ENCODE results near the gene ZSWIM4.

DNA sequence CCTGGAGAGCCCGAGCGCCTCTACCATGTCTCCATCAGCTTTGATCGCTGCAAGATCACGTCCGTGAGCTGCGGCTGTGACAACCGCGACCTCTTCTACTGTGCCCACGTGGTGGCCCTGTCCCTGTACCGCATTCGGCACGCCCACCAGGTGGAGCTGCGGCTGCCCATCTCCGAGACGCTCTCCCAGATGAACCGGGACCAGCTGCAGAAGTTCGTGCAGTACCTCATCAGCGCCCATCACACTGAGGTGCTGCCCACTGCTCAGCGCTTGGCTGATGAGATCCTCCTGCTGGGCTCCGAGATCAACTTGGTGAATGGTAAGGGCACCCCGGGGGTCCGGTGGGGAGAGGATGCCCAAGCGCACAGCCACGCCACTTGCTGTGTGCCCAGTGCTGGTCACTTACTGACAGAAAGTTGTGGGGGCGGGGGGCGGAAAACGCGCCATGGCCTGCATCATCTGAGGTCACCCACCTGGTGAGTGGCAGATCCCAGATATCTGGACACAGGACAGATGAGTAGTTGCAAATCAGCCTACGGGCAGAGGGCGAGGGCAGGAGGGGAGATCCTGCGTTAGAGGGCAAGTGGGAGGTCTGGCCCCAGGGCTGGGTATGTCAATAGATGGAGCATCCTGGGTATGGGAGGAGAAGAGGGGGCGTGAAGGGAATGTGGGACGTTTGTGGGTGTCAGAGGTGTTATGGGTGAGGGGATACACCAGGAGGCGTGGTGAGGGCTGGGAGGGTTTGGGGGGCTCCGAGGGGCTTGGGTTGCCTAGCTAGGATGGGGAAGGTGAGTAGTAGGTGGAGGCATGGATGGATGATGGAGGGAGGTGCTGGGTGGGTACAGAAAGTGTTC lies 9.8 kb downstream of the ZSWIM4 start:
- no peak for TF ChIP-seq EZH2 (IDR thresholded peaks at IDR 0.05; ENCODE audit: low read depth, unreplicated experiment)
- TF ChIP-seq, protein P1, sequence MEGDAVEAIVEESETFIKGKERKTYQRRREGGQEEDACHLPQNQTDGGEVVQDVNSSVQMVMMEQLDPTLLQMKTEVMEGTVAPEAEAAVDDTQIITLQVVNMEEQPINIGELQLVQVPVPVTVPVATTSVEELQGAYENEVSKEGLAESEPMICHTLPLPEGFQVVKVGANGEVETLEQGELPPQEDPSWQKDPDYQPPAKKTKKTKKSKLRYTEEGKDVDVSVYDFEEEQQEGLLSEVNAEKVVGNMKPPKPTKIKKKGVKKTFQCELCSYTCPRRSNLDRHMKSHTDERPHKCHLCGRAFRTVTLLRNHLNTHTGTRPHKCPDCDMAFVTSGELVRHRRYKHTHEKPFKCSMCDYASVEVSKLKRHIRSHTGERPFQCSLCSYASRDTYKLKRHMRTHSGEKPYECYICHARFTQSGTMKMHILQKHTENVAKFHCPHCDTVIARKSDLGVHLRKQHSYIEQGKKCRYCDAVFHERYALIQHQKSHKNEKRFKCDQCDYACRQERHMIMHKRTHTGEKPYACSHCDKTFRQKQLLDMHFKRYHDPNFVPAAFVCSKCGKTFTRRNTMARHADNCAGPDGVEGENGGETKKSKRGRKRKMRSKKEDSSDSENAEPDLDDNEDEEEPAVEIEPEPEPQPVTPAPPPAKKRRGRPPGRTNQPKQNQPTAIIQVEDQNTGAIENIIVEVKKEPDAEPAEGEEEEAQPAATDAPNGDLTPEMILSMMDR (conservative IDR thresholded peaks at IDR 0.05; ENCODE audit: low read depth in 2 of 2) = peak; percentile 68 to 91
- TF ChIP-seq, protein P2, sequence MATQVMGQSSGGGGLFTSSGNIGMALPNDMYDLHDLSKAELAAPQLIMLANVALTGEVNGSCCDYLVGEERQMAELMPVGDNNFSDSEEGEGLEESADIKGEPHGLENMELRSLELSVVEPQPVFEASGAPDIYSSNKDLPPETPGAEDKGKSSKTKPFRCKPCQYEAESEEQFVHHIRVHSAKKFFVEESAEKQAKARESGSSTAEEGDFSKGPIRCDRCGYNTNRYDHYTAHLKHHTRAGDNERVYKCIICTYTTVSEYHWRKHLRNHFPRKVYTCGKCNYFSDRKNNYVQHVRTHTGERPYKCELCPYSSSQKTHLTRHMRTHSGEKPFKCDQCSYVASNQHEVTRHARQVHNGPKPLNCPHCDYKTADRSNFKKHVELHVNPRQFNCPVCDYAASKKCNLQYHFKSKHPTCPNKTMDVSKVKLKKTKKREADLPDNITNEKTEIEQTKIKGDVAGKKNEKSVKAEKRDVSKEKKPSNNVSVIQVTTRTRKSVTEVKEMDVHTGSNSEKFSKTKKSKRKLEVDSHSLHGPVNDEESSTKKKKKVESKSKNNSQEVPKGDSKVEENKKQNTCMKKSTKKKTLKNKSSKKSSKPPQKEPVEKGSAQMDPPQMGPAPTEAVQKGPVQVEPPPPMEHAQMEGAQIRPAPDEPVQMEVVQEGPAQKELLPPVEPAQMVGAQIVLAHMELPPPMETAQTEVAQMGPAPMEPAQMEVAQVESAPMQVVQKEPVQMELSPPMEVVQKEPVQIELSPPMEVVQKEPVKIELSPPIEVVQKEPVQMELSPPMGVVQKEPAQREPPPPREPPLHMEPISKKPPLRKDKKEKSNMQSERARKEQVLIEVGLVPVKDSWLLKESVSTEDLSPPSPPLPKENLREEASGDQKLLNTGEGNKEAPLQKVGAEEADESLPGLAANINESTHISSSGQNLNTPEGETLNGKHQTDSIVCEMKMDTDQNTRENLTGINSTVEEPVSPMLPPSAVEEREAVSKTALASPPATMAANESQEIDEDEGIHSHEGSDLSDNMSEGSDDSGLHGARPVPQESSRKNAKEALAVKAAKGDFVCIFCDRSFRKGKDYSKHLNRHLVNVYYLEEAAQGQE (IDR thresholded peaks at IDR 0.05; ENCODE audit: unreplicated experiment) = no peak
- TF ChIP-seq CREB1 (CRISPR knock-in tag; IDR thresholded peaks at IDR 0.05; ENCODE audit: low read depth) = no peak
- 0 out of 2 replicates have a peak, but pooled peaks have one; percentile 28 for TF ChIP-seq POLR2AphosphoS5 (IDR thresholded peaks at IDR 0.05; ENCODE audit: low read depth)
- TF ChIP-seq JUNB (IDR thresholded peaks at IDR 0.05; ENCODE audit: unreplicated experiment) = no peak
- TF ChIP-seq EZH2phosphoT487 (IDR thresholded peaks at IDR 0.05; ENCODE audit: unreplicated experiment) = no peak
- no peak for TF ChIP-seq NANOG (IDR thresholded peaks at IDR 0.05; ENCODE audit: borderline replicate concordance)
- no peak for TF ChIP-seq ZNF331 (CRISPR knock-in tag; IDR thresholded peaks at IDR 0.05; ENCODE audit: low read depth)
- TF ChIP-seq, protein P3, sequence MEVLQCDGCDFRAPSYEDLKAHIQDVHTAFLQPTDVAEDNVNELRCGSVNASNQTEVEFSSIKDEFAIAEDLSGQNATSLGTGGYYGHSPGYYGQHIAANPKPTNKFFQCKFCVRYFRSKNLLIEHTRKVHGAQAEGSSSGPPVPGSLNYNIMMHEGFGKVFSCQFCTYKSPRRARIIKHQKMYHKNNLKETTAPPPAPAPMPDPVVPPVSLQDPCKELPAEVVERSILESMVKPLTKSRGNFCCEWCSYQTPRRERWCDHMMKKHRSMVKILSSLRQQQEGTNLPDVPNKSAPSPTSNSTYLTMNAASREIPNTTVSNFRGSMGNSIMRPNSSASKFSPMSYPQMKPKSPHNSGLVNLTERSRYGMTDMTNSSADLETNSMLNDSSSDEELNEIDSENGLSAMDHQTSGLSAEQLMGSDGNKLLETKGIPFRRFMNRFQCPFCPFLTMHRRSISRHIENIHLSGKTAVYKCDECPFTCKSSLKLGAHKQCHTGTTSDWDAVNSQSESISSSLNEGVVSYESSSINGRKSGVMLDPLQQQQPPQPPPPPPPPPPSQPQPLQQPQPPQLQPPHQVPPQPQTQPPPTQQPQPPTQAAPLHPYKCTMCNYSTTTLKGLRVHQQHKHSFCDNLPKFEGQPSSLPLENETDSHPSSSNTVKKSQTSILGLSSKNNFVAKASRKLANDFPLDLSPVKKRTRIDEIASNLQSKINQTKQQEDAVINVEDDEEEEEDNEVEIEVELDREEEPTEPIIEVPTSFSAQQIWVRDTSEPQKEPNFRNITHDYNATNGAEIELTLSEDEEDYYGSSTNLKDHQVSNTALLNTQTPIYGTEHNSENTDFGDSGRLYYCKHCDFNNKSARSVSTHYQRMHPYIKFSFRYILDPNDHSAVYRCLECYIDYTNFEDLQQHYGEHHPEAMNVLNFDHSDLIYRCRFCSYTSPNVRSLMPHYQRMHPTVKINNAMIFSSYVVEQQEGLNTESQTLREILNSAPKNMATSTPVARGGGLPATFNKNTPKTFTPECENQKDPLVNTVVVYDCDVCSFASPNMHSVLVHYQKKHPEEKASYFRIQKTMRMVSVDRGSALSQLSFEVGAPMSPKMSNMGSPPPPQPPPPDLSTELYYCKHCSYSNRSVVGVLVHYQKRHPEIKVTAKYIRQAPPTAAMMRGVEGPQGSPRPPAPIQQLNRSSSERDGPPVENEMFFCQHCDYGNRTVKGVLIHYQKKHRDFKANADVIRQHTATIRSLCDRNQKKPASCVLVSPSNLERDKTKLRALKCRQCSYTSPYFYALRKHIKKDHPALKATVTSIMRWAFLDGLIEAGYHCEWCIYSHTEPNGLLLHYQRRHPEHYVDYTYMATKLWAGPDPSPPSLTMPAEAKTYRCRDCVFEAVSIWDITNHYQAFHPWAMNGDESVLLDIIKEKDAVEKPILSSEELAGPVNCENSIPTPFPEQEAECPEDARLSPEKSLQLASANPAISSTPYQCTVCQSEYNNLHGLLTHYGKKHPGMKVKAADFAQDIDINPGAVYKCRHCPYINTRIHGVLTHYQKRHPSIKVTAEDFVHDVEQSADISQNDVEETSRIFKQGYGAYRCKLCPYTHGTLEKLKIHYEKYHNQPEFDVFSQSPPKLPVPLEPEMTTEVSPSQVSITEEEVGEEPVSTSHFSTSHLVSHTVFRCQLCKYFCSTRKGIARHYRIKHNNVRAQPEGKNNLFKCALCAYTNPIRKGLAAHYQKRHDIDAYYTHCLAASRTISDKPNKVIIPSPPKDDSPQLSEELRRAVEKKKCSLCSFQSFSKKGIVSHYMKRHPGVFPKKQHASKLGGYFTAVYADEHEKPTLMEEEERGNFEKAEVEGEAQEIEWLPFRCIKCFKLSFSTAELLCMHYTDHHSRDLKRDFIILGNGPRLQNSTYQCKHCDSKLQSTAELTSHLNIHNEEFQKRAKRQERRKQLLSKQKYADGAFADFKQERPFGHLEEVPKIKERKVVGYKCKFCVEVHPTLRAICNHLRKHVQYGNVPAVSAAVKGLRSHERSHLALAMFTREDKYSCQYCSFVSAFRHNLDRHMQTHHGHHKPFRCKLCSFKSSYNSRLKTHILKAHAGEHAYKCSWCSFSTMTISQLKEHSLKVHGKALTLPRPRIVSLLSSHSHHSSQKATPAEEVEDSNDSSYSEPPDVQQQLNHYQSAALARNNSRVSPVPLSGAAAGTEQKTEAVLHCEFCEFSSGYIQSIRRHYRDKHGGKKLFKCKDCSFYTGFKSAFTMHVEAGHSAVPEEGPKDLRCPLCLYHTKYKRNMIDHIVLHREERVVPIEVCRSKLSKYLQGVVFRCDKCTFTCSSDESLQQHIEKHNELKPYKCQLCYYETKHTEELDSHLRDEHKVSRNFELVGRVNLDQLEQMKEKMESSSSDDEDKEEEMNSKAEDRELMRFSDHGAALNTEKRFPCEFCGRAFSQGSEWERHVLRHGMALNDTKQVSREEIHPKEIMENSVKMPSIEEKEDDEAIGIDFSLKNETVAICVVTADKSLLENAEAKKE (CRISPR knock-in tag; IDR thresholded peaks at IDR 0.05) = no peak
- TF ChIP-seq, protein P4, sequence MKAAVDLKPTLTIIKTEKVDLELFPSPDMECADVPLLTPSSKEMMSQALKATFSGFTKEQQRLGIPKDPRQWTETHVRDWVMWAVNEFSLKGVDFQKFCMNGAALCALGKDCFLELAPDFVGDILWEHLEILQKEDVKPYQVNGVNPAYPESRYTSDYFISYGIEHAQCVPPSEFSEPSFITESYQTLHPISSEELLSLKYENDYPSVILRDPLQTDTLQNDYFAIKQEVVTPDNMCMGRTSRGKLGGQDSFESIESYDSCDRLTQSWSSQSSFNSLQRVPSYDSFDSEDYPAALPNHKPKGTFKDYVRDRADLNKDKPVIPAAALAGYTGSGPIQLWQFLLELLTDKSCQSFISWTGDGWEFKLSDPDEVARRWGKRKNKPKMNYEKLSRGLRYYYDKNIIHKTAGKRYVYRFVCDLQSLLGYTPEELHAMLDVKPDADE (IDR thresholded peaks at IDR 0.05) = no peak
- TF ChIP-seq ZNF114 (CRISPR knock-in tag; IDR thresholded peaks at IDR 0.05) = no peak
- no peak for TF ChIP-seq STAT1 (IDR thresholded peaks at IDR 0.05; ENCODE audit: unreplicated experiment)

Measured in GM23338 (cell line).